HepG2 (cell line): ENCODE results near the gene RGP1. TPM values are rescaled to one million over a fixed set of nuclear protein-coding genes. Genes with fewer than 3 reads are reported as not detected.

ENCODE experiments used
- ARHGAP35 ChIP-seq: sonication (generic); formaldehyde crosslinking; IDR thresholded peaks from 2 replicates; pipeline ENCODE4 v1.9.0; 2022; ENCODE audit warnings: mild to moderate bottlenecking, inconsistent platforms, moderate library complexity, missing genetic modification reagents, borderline replicate concordance
- ARNT2 ChIP-seq: sonication (generic); formaldehyde crosslinking; IDR thresholded peaks from 2 replicates; pipeline ENCODE4 v1.8.0; 2022; ENCODE audit warnings: mild to moderate bottlenecking, low read depth, missing genetic modification reagents, moderate library complexity
- CBX5 ChIP-seq: sonication (generic); formaldehyde crosslinking; IDR thresholded peaks from 2 replicates; pipeline ENCODE4 v1.4.0; 2020; ENCODE audit warnings: missing genetic modification reagents, borderline replicate concordance
- CENPBD1 ChIP-seq: sonication (generic); formaldehyde crosslinking; IDR thresholded peaks from 2 replicates; pipeline ENCODE4 v1.8.0; 2022; ENCODE audit warnings: missing genetic modification reagents, low read depth, mild to moderate bottlenecking, borderline replicate concordance
- FOXA1 ChIP-seq, 2 experiments: fragments of 450-650 bp in 1 of 2; sonication (generic) in 1 of 2; formaldehyde crosslinking in 1 of 2; IDR thresholded peaks; 2 replicates each; pipeline versions ENCODE4 v1.4.0 to v1.6.1; 2016 to 2020; ENCODE audit warnings: missing genetic modification reagents in 1 of 2
- KDM4B ChIP-seq: sonication (generic); formaldehyde crosslinking; IDR thresholded peaks from 2 replicates; pipeline ENCODE4 v1.4.0; 2020; ENCODE audit warnings: missing genetic modification reagents
- MEF2D ChIP-seq: sonication (generic); formaldehyde crosslinking; IDR thresholded peaks from 2 replicates; pipeline ENCODE4 v1.5.1; 2020; ENCODE audit warnings: mild to moderate bottlenecking, missing genetic modification reagents
- MLXIP ChIP-seq: sonication (generic); formaldehyde crosslinking; IDR thresholded peaks from 2 replicates; pipeline ENCODE4 v1.9.0; 2021; ENCODE audit warnings: missing genetic modification reagents, borderline replicate concordance
- MTF2 ChIP-seq: sonication (generic); formaldehyde crosslinking; IDR thresholded peaks from 2 replicates; pipeline ENCODE4 v1.5.0; 2020; ENCODE audit warnings: missing genetic modification reagents, borderline replicate concordance
- NFE2L1 ChIP-seq: sonication (generic); formaldehyde crosslinking; IDR thresholded peaks from 2 replicates; pipeline ENCODE4 v1.4.0; 2020; ENCODE audit warnings: missing genetic modification reagents, mild to moderate bottlenecking, borderline replicate concordance
- NONO ChIP-seq, 2 experiments: fragments of 450-650 bp in 1 of 2; sonication (generic) in 1 of 2; formaldehyde crosslinking in 1 of 2; IDR thresholded peaks in 1 of 2; conservative IDR thresholded peaks in 1 of 2; 2 replicates each; pipeline versions ENCODE4 v1.6.1 to v1.8.0; 2017 to 2022; ENCODE audit warnings: mild to moderate bottlenecking in 1 of 2, missing genetic modification reagents in 1 of 2, moderate library complexity in 1 of 2
- POGK ChIP-seq: sonication (generic); formaldehyde crosslinking; conservative IDR thresholded peaks from 2 replicates; pipeline ENCODE4 v1.8.0; 2022; ENCODE audit warnings: mild to moderate bottlenecking, moderate library complexity, missing genetic modification reagents
- REL ChIP-seq: sonication (generic); formaldehyde crosslinking; conservative IDR thresholded peaks from 2 replicates; pipeline ENCODE4 v1.8.0; 2022; ENCODE audit warnings: mild to moderate bottlenecking, missing genetic modification reagents, moderate library complexity
- SOX6 ChIP-seq, 2 experiments: fragments of 450-650 bp in 1 of 2; sonication (generic) in 1 of 2; formaldehyde crosslinking in 1 of 2; IDR thresholded peaks; 2 replicates each; pipeline versions ENCODE4 v1.4.0 to v1.6.1; 2017 to 2020; ENCODE audit warnings: antibody characterized with exemption in 1 of 2, mild to moderate bottlenecking in 1 of 2, missing genetic modification reagents in 1 of 2
- YY1 ChIP-seq: IDR thresholded peaks from 2 replicates; pipeline ENCODE4 v1.6.1; 2011; ENCODE audit warnings: low read length, low read depth, moderate library complexity, mild to moderate bottlenecking; ENCODE audit not compliant: insufficient read depth, insufficient replicate concordance
- ZNF12 ChIP-seq: sonication (generic); formaldehyde crosslinking; IDR thresholded peaks from 2 replicates; pipeline ENCODE4 v1.5.0; 2020; ENCODE audit warnings: missing genetic modification reagents
- ZNF282 ChIP-seq: fragments of 450-650 bp; IDR thresholded peaks from 2 replicates; pipeline ENCODE4 v1.6.1; 2018; ENCODE audit not compliant: partially characterized antibody
- ZNF333 ChIP-seq: sonication (generic); formaldehyde crosslinking; IDR thresholded peaks from 2 replicates; pipeline ENCODE4 v1.4.0; 2020; ENCODE audit warnings: mild to moderate bottlenecking, missing genetic modification reagents, borderline replicate concordance
- ZNF570 ChIP-seq: sonication (generic); formaldehyde crosslinking; IDR thresholded peaks from 2 replicates; pipeline ENCODE4 v1.4.0; 2020; ENCODE audit warnings: mild to moderate bottlenecking, missing genetic modification reagents, borderline replicate concordance
- ZNF639 ChIP-seq: conservative IDR thresholded peaks from 2 replicates; pipeline ENCODE4 v1.6.1; 2018; ENCODE audit warnings: missing genetic modification reagents
- ZSCAN25 ChIP-seq: sonication (generic); formaldehyde crosslinking; IDR thresholded peaks from 2 replicates; pipeline ENCODE4 v1.8.0; 2022; ENCODE audit warnings: mild to moderate bottlenecking, missing genetic modification reagents
- polyA plus RNA-seq, 8 experiments: library from polyadenylated mRNA; depleted of rRNA in 3 of 8; stranded (reverse) in 7 of 8; unstranded in 1 of 8; fragments of >200 nt; fragmentation: Illumina TruSeq in 4 of 8; extraction: Trizol in 4 of 8; gene quantifications; 2 replicates each; pipeline versions ENCODE4 v1.2.1 to v1.2.3, GENCODE V29; 2011 to 2016; ENCODE audit warnings: low read depth in 4 of 8, missing spikeins in 1 of 8, mixed read lengths in 1 of 8; ENCODE audit not compliant: insufficient read depth in 1 of 8
- total RNA-seq, 5 experiments: library from RNA; depleted of rRNA; stranded (reverse); fragments of >200 nt; fragmentation: Illumina TruSeq; extraction: Trizol; gene quantifications; 2 replicates each; pipeline ENCODE4 v1.2.3, GENCODE V29; 2016; ENCODE audit warnings: low read depth in 1 of 5

RGP1 gene
- total and polyA plus RNA-seq, 2 of the 13 experiments (the other 11 are each of a cell fraction or from before 2014, with no cell fraction given), result 12.7 to 21.0 TPM

GRCh38 chr9:35732185-35732799 lies 16.8 kb upstream of the RGP1 start, which contains the start of the genes CREB3 and TLN1 (continued):
- TF ChIP-seq POGK (CRISPR knock-in tag), result 0 out of 2 replicates have a peak, but pooled peaks have one; percentile 45
- TF ChIP-seq ZNF333 (CRISPR knock-in tag), result no peak
- TF ChIP-seq ZNF639 (CRISPR knock-in tag), result peak; percentile 97
- TF ChIP-seq YY1, result peak; percentile 46
- TF ChIP-seq ZSCAN25, result peak; percentile 52; the same call in 1 of the 2 replicates
- no peak for TF ChIP-seq NONO (IDR thresholded peaks at IDR 0.05)
- peak; percentile 88 for TF ChIP-seq NONO (CRISPR knock-in tag; conservative IDR thresholded peaks at IDR 0.05)
- TF ChIP-seq FOXA1 (IDR thresholded peaks at IDR 0.05), result no peak
- TF ChIP-seq FOXA1 (CRISPR knock-in tag; IDR thresholded peaks at IDR 0.05), result no peak
- no peak for TF ChIP-seq ZNF570 (CRISPR knock-in tag)
- TF ChIP-seq SOX6 (IDR thresholded peaks at IDR 0.05), result no peak
- TF ChIP-seq SOX6 (CRISPR knock-in tag; IDR thresholded peaks at IDR 0.05), result peak; percentile 68; the same call in 1 of the 2 replicates
- 0 out of 2 replicates have a peak, but pooled peaks have one; percentile 8 for TF ChIP-seq ZNF12 (CRISPR knock-in tag)
- TF ChIP-seq CBX5, result no peak; the same call in 1 of the 2 replicates
- 0 out of 2 replicates have a peak, but pooled peaks have one; percentile 66 for TF ChIP-seq MEF2D (CRISPR knock-in tag)
- no peak for TF ChIP-seq ZNF282
- TF ChIP-seq ARNT2, result peak; percentile 75
- TF ChIP-seq REL (CRISPR knock-in tag), result no peak
- no peak for TF ChIP-seq MLXIP (CRISPR knock-in tag)
- no peak for TF ChIP-seq MTF2 (CRISPR knock-in tag)
- no peak for TF ChIP-seq NFE2L1 (CRISPR knock-in tag)
- TF ChIP-seq ARHGAP35 (CRISPR knock-in tag), result no peak
- TF ChIP-seq CENPBD1 (CRISPR knock-in tag), result no peak
- TF ChIP-seq KDM4B (CRISPR knock-in tag), result peak; percentile 78; the same call in 1 of the 2 replicates
